Tongue (tissue), 3 donors: Measurements from ENCODE around the gene PHACTR3. TPM values are rescaled to one million over a fixed set of nuclear protein-coding genes. Genes with fewer than 3 reads are reported as not detected.
"Not testable (repeated sequence)": the region's sequence is repeated elsewhere in the genome, so short reads cannot be mapped to it uniquely, and the experiment has no call there.

Experiments used
- DNase-seq: peaks from one replicate; pipeline ENCODE4 v3.0.0-alpha.2; 2015
- small RNA-seq: library from RNA; depleted of rRNA; stranded (forward); fragments of <200 nt; gene quantifications from one replicate; pipeline ENCODE3, GENCODE V24; 2014; ENCODE audit warnings: low replicate concordance
- total RNA-seq: library from RNA; depleted of rRNA; stranded (reverse); fragments of >200 nt; gene quantifications from one replicate; pipeline ENCODE4 v1.2.3, GENCODE V29; 2014

PHACTR3 gene
- total RNA-seq, 1 donor from 2014 or later = 8.5 TPM

GRCh38 chr20:59866338-59866737 lies 262.0 kb downstream of the PHACTR3 start:
- DNase-seq = no peak

GRCh38 chr20:59871096-59871495 lies 266.8 kb downstream of the PHACTR3 start:
- DNase-seq = no peak

GRCh38 chr20:59873409-59873808 lies 269.1 kb downstream of the PHACTR3 start:
- DNase-seq = no peak

GRCh38 chr20:59880198-59880597 lies 275.9 kb downstream of the PHACTR3 start:
- DNase-seq = no peak

GRCh38 chr20:59884494-59884893 lies 280.2 kb downstream of the PHACTR3 start:
- no peak for DNase-seq

GRCh38 chr20:59888050-59888449 lies 283.7 kb downstream of the PHACTR3 start:
- no peak for DNase-seq

- not testable (repeated sequence) for DNase-seq
These were observed 285.7 kb downstream of the PHACTR3 start for GRCh38 chr20:59890035-59890434.

GRCh38 chr20:59891581-59891980 lies 287.2 kb downstream of the PHACTR3 start:
- DNase-seq = no peak

GRCh38 chr20:59895908-59896307 lies 291.6 kb downstream of the PHACTR3 start:
- no peak for DNase-seq

Small RNA genes within 50 kb of the gene (small RNA-seq; reads per million reads assigned to genes)
- not detected for gene RNU7-141P
